Breast epithelium (tissue), 3 donors: ENCODE results near the gene TMEFF1.

Experiments
- CTCF ChIP-seq, 3 donors: fragments of 450-650 bp; IDR thresholded peaks; one replicate each; pipeline ENCODE4 v1.5.1; 2016 to 2017; ENCODE audit warnings: antibody characterized with exemption in 3 of 3, mild to moderate bottlenecking in 3 of 3, moderate library complexity in 3 of 3
- POLR2A ChIP-seq: fragments of 450-650 bp; IDR thresholded peaks from one replicate; pipeline ENCODE4 v1.6.1; 2016; ENCODE audit warnings: antibody characterized with exemption, mild to moderate bottlenecking, moderate library complexity
- POLR2AphosphoS5 ChIP-seq, 3 donors: sonication (generic); formaldehyde crosslinking; IDR thresholded peaks; one replicate each; pipeline ENCODE4 v1.6.1; 2017; ENCODE audit warnings: antibody characterized with exemption in 3 of 3

DNA sequence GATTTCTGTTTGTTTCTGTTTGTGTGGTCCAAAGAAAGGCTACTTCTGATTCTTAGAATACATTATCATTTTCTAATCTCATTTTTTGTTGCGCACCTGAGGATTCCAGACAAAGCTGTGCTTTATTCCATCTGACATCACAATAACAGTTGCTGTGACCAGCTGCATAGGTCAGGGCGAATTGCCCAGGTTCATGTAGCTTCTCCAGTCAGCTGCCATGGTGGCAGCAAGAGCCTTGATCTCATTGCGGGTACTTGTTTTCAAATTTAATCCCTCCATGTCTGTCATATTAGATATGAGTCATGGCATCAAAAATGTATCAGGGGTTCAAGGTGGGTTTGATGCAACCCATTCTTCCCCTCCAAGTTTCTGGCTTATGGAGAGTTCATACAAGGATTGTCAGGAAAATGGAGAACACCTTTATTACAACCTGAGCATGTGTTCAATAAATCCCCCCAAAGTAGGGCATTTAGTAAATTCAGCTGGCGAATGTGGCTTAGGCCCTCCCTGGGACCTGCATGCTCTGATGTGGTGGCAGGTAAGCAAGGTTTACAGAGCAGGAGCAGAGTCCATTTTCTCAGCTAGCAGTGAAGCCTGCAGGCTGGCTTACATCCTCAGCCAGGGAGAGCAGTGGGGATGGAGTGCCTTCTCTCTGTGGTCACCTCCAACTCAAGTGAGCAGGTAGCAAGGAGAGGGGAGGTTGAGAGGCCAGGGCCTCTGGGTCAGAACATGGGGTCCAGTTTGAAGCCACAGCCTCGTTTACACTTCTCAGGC lies 118.9 kb downstream of the TMEFF1 start:
- TF ChIP-seq POLR2AphosphoS5 (IDR thresholded peaks at IDR 0.05) (no peak), CTCF (IDR thresholded peaks at IDR 0.05) (no peak), POLR2A (no peak)
